H1 (cell line): Measurements from ENCODE around the gene DNASE1L1. TPM values are rescaled to one million over a fixed set of nuclear protein-coding genes. Genes with fewer than 3 reads are reported as not detected.

Source experiments
- CTCF ChIA-PET: fragments of 300-600 bp; sonication (Branson Sonifier 250); formaldehyde crosslinking; loops from one replicate; lab custom pipeline; 2021; ENCODE audit not compliant: partially characterized antibody; lab: Charles Lee
- POLR2A ChIA-PET: fragments of 300-600 bp; sonication (Branson Sonifier 250); formaldehyde crosslinking; loops from one replicate; lab custom pipeline; 2021; ENCODE audit warnings: inconsistent platforms; ENCODE audit not compliant: partially characterized antibody; lab: Charles Lee
- DNase-seq, 2 experiments: peaks; one replicate each; pipeline versions ENCODE4 v3.0.0 to v3.0.0-alpha.2; 2010 to 2022; ENCODE audit warnings: low spot score in 2 of 2, low read depth in 1 of 2, mixed read lengths in 1 of 2
- FAIRE-seq: peaks from 2 replicates; lab custom pipeline; 2011; peaks lifted over from hg19 to GRCh38; lab: Jason Lieb, UNC
- H2AFZ ChIP-seq: 2 replicates; pipeline ENCODE4 v1.8.1; 2012; ENCODE audit warnings: low read length, inconsistent platforms
- H2AK5ac ChIP-seq: 2 replicates; pipeline ENCODE4 v1.6.1; 2013; ENCODE audit warnings: low read depth, low read length
- H2BK120ac ChIP-seq: replicated peaks from 2 replicates; pipeline ENCODE3; 2013; ENCODE audit warnings: low read depth, low read length, inconsistent platforms
- H2BK12ac ChIP-seq: 2 replicates; pipeline ENCODE4 v1.6.1; 2013; ENCODE audit warnings: low read depth, low read length
- H2BK15ac ChIP-seq: 2 replicates; pipeline ENCODE4 v1.6.1; 2013; ENCODE audit warnings: low read length
- H2BK20ac ChIP-seq: 2 replicates; pipeline ENCODE4 v1.6.1; 2013; ENCODE audit warnings: low read length
- H2BK5ac ChIP-seq: 2 replicates; pipeline ENCODE4 v1.6.1; 2013; ENCODE audit warnings: low read depth, low read length
- H3K14ac ChIP-seq: 2 replicates; pipeline ENCODE4 v1.6.1; 2013; ENCODE audit warnings: inconsistent platforms; ENCODE audit not compliant: insufficient read length
- H3K18ac ChIP-seq: 2 replicates; pipeline ENCODE4 v1.6.1; 2013; ENCODE audit warnings: low read length; ENCODE audit errors: extremely low read depth
- H3K23ac ChIP-seq: 2 replicates; pipeline ENCODE4 v1.6.1; 2013; ENCODE audit warnings: inconsistent platforms; ENCODE audit not compliant: insufficient read length
- H3K23me2 ChIP-seq: 2 replicates; pipeline ENCODE4 v1.6.1; 2013; ENCODE audit warnings: low read depth, low read length
- H3K27ac ChIP-seq: 2 replicates; pipeline ENCODE4 v1.6.1; 2011; ENCODE audit warnings: low read depth, low read length, inconsistent platforms
- H3K27me3 ChIP-seq, 4 experiments: replicated peaks in 1 of 4; 1 replicate in 1 of 4; 2 replicates in 3 of 4; pipeline versions ENCODE4 v1.6.1 to v1.8.1; 2011 to 2013; ENCODE audit warnings: low read length in 3 of 4, mild to moderate bottlenecking in 3 of 4, inconsistent platforms in 2 of 4, mixed read lengths in 2 of 4, moderate library complexity in 1 of 4; ENCODE audit not compliant: control insufficient read depth in 3 of 4, insufficient read depth in 3 of 4; ENCODE audit errors: extremely low read depth in 1 of 4
- H3K36me3 ChIP-seq, 4 experiments: 2 replicates each; pipeline versions ENCODE4 v1.6.1 to v1.8.1; 2011 to 2013; ENCODE audit warnings: mild to moderate bottlenecking in 4 of 4, low read length in 3 of 4, moderate library complexity in 2 of 4, control low read depth in 1 of 4, inconsistent platforms in 1 of 4; ENCODE audit not compliant: insufficient read depth in 4 of 4, control insufficient read depth in 2 of 4
- H3K4ac ChIP-seq: replicated peaks from 2 replicates; pipeline ENCODE3; 2013; ENCODE audit warnings: low read length, low read depth, mixed read lengths, inconsistent platforms; ENCODE audit not compliant: insufficient read length
- H3K4me1 ChIP-seq, 4 experiments: replicated peaks in 1 of 4; 1 replicate in 1 of 4; 2 replicates in 3 of 4; pipeline versions ENCODE4 v1.6.1 to v1.8.1; 2011 to 2013; ENCODE audit warnings: low read length in 3 of 4, inconsistent platforms in 2 of 4, mixed read lengths in 1 of 4; ENCODE audit not compliant: insufficient read depth in 4 of 4, control insufficient read depth in 3 of 4
- H3K4me2 ChIP-seq, 2 experiments: 2 replicates each; pipeline versions ENCODE4 v1.6.1 to v1.8.1; 2011 to 2013; ENCODE audit warnings: low read depth in 2 of 2, low read length in 2 of 2, control low read depth in 1 of 2, inconsistent platforms in 1 of 2, mild to moderate bottlenecking in 1 of 2; ENCODE audit not compliant: insufficient read depth in 1 of 2
- H3K4me3 ChIP-seq, 4 experiments: fragments of 200-600, 300-600 bp in 1 of 4; sonication (generic), shearing (Covaris generic), sonication (Bioruptor Twin) in 1 of 4; 2 replicates each; pipeline versions ENCODE4 v1.5.1 to v1.8.1; 2011 to 2016; ENCODE audit warnings: low read length in 4 of 4, low read depth in 3 of 4, control low read depth in 2 of 4, inconsistent platforms in 2 of 4, mild to moderate bottlenecking in 2 of 4, mixed read lengths in 1 of 4, moderate library complexity in 1 of 4; ENCODE audit not compliant: insufficient read depth in 2 of 4; ENCODE audit errors: extremely low read depth in 1 of 4
- H3K56ac ChIP-seq: replicated peaks from 2 replicates; pipeline ENCODE3; 2013; ENCODE audit warnings: low read depth, mild to moderate bottlenecking, mixed read lengths, low read length, inconsistent platforms; ENCODE audit not compliant: insufficient read length
- H3K79me1 ChIP-seq: 2 replicates; pipeline ENCODE4 v1.6.1; 2013; ENCODE audit warnings: low read depth, low read length, control low read depth
- H3K79me2 ChIP-seq, 2 experiments: 2 replicates each; pipeline versions ENCODE4 v1.6.1 to v1.8.1; 2012 to 2013; ENCODE audit warnings: low read length in 2 of 2, mild to moderate bottlenecking in 2 of 2, inconsistent platforms in 1 of 2; ENCODE audit not compliant: insufficient read depth in 2 of 2, control insufficient read depth in 1 of 2
- H3K9ac ChIP-seq, 4 experiments: replicated peaks in 1 of 4; 1 replicate in 1 of 4; 2 replicates in 3 of 4; pipeline versions ENCODE4 v1.6.1 to v1.8.1; 2011 to 2013; ENCODE audit warnings: low read depth in 3 of 4, low read length in 3 of 4, control low read depth in 2 of 4, mild to moderate bottlenecking in 2 of 4, moderate library complexity in 2 of 4, inconsistent platforms in 1 of 4; ENCODE audit errors: extremely low read depth in 1 of 4
- H3K9me3 ChIP-seq, 2 experiments: 2 replicates each; pipeline versions ENCODE4 v1.6.1 to v1.8.1; 2012 to 2013; ENCODE audit warnings: mild to moderate bottlenecking in 2 of 2, moderate library complexity in 2 of 2, control low read depth in 1 of 2, inconsistent platforms in 1 of 2, low read depth in 1 of 2, low read length in 1 of 2, mixed read lengths in 1 of 2; ENCODE audit not compliant: insufficient read depth in 2 of 2
- H4K20me1 ChIP-seq, 2 experiments: replicated peaks in 1 of 2; 2 replicates each; pipeline versions ENCODE3 to v1.8.1; 2011 to 2013; ENCODE audit warnings: inconsistent platforms in 2 of 2, low read length in 2 of 2, mild to moderate bottlenecking in 1 of 2; ENCODE audit not compliant: insufficient read depth in 2 of 2, control insufficient read depth in 1 of 2
- H4K5ac ChIP-seq: 2 replicates; pipeline ENCODE4 v1.6.1; 2013; ENCODE audit warnings: low read length, low read depth, mixed read lengths, inconsistent platforms; ENCODE audit not compliant: insufficient read length
- H4K8ac ChIP-seq: 2 replicates; pipeline ENCODE4 v1.8.0; 2013; ENCODE audit warnings: mild to moderate bottlenecking, moderate library complexity, low read length, inconsistent platforms; ENCODE audit not compliant: insufficient read depth; ENCODE audit errors: extremely low read depth
- H4K91ac ChIP-seq: replicated peaks from 2 replicates; pipeline ENCODE3; 2013; ENCODE audit warnings: low read length, mixed read lengths, inconsistent platforms; ENCODE audit not compliant: insufficient read length
- CBX5 ChIP-seq: fragments of 300-800, 300-1000 bp; sonication (generic); IDR thresholded peaks from 2 replicates; pipeline ENCODE4 v1.7.1; 2016; ENCODE audit warnings: antibody characterized with exemption, low read length, low read depth
- CEBPB ChIP-seq: IDR thresholded peaks from 2 replicates; pipeline ENCODE4 v1.6.1; 2012; ENCODE audit warnings: low read depth, low read length
- CHD2 ChIP-seq: IDR thresholded peaks from 2 replicates; pipeline ENCODE4 v1.6.1; 2012; ENCODE audit warnings: low read length, improper control_type of control experiment
- EGR1 ChIP-seq: IDR thresholded peaks from 2 replicates; pipeline ENCODE4 v1.6.1; 2011; ENCODE audit warnings: low read depth, low read length, borderline replicate concordance
- NRF1 ChIP-seq: IDR thresholded peaks from 2 replicates; pipeline ENCODE4 v1.6.1; 2011; ENCODE audit warnings: mild to moderate bottlenecking, low read depth, low read length, improper control_type of control experiment
- POLR2A ChIP-seq, 2 experiments: IDR thresholded peaks; 1 replicate in 1 of 2; 2 replicates in 1 of 2; pipeline ENCODE4 v1.6.1; 2011; ENCODE audit warnings: low read depth in 2 of 2, low read length in 2 of 2, mild to moderate bottlenecking in 2 of 2; ENCODE audit errors: control extremely low read depth in 1 of 2
- RXRA ChIP-seq: IDR thresholded peaks from 2 replicates; pipeline ENCODE4 v1.6.1; 2011; ENCODE audit warnings: low read depth, mild to moderate bottlenecking, low read length, moderate library complexity; ENCODE audit not compliant: insufficient read depth
- TAF1 ChIP-seq: IDR thresholded peaks from 2 replicates; pipeline ENCODE4 v1.6.1; 2011; ENCODE audit warnings: mild to moderate bottlenecking, low read depth, low read length
- TBP ChIP-seq: IDR thresholded peaks from 2 replicates; pipeline ENCODE4 v1.6.1; 2011; ENCODE audit warnings: low read depth, low read length, improper control_type of control experiment
- YY1 ChIP-seq: IDR thresholded peaks from 2 replicates; pipeline ENCODE4 v1.6.1; 2011; ENCODE audit warnings: low read depth, mild to moderate bottlenecking, low read length
- ZNF274 ChIP-seq: IDR thresholded peaks from 2 replicates; pipeline ENCODE4 v1.7.0; 2012; ENCODE audit warnings: low read length, borderline replicate concordance; ENCODE audit errors: extremely low read depth
- WGBS, 2 experiments: shearing (Covaris generic) in 1 of 2; methylation state at CpG; one replicate each; pipeline versions ENCODE4 v1.1.6 to v1.1.7; 2013 to 2015; ENCODE audit warnings: low lambda C conversion rate in 2 of 2, mixed read lengths in 2 of 2, inconsistent platforms in 1 of 2, low coverage in 1 of 2, missing lambda C conversion rate in 1 of 2; ENCODE audit not compliant: insufficient replicate concordance in 2 of 2, insufficient coverage in 1 of 2, insufficient read length in 1 of 2; ENCODE audit errors: extremely low coverage in 1 of 2, missing lambda C conversion rate in 1 of 2; 5-methylcytosine and 5-hydroxymethylcytosine counted together
- polyA plus RNA-seq, 7 experiments: library from polyadenylated mRNA; depleted of rRNA in 3 of 7; stranded (reverse) in 5 of 7; unstranded in 2 of 7; fragments of >200 nt in 5 of 7; fragments of 200-250 nt in 2 of 7; gene quantifications; 1 replicate in 5 of 7; 2 replicates in 1 of 7; 4 replicates in 1 of 7; pipeline versions ENCODE4 v1.2.1 to v1.2.3, GENCODE V29; 2011 to 2013; ENCODE audit warnings: missing spikeins in 2 of 7, mixed read lengths in 2 of 7
- total RNA-seq: library from RNA; stranded (reverse); fragmentation: NEBNext Ultra II Directional; extraction: Animal tissue kit (Norgen Biotek cat#: 25700); gene quantifications from 2 replicates; pipeline ENCODE4 v1.2.1, GENCODE V29; 2021
- TF ChIP-seq, protein P1 (sequence below): IDR thresholded peaks from 2 replicates; pipeline ENCODE4 v1.6.1; 2012; ENCODE audit warnings: inconsistent platforms

Gene DNASE1L1
- total and polyA plus RNA-seq, 2 of the 8 experiments (the other 6 are each of a cell fraction or from before 2014, with no cell fraction given) = 8.7 to 30.0 TPM

DNA sequence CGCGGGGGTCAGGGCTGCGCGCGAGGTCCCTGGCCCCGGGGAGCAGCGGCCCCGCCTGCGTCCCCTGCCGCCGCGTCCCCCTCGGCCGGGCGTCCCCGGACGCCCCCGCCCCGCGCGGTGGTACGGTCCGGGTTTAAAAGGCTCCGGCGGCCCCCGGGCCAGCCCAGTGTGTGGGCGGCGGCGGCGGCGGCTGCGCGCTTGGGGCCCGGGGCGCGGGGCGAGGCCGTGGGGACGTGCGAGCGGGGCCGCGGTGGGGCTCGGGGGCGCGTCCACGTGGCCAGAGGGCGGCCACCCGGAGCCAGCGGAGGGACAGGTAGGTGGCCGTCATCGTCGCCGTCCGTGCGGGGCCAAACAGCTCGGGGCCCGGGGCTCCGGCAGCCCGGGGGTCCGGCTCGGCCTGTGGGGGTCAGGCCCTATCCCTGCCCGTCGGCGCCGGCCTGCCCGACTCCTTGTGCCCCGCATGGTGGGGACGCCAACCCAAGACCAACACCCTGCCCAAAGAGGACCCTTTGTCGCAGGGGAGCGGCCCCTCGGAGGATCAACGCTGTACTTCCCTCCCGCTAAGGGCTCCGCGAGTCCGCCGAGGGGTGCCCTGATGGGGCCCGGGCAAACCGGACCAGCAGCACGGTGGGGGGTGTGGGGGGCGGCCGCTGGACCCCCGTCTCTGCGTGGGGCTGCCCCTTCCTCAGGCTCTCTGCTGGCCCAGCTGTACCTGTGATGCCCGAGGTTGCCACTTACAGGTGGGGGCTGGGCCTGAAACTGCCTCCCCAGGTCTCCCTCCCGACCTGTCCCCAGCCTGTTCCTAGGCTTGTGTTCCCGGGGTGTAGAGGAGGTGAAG, 49.3 kb upstream of the DNASE1L1 start, which contains the start of gene PLXNA3:
Gene PLXNA3 (plus strand): TSS at position 166 of the 838 bp plus-strand sequence. CDS start 1,903 bp downstream, outside the sequence.
- FAIRE-seq = no peak
- Histone ChIP-seq H4K91ac (no peak within 1 kb of the TSS), H2AK5ac (no peak within 1 kb of the TSS), H2BK15ac (no peak within 1 kb of the TSS), H3K27me3 (peaks cover 0 to 3% (median 0%) of the 10 kb centered on the region in 4 experiments; a peak in 1 of 7 replicates), H2BK120ac (no peak within 1 kb of the TSS), H3K4me2 (peak within 1 kb of the TSS; percentile 71 to 77), H2BK12ac (no peak within 1 kb of the TSS), H3K9me3 (no peaks in the 10 kb centered on the region), H3K23ac (no peak within 1 kb of the TSS), H3K4me1 (peaks cover 0 to 2% (median 0%) of the 10 kb centered on the region in 4 experiments; a peak in 2 of 7 replicates), H3K14ac (no peak within 1 kb of the TSS), H2BK20ac (no peak within 1 kb of the TSS), H3K36me3 (peaks cover 0 to 4% (median 0%) of the 10 kb centered on the region in 4 experiments; a peak in 4 of 8 replicates), H4K20me1 (no peaks in the 10 kb centered on the region), H3K79me2 (no peaks in the 10 kb centered on the region), H4K8ac (peak within 1 kb of the TSS; percentile 79; the same call in 1 of the 2 replicates), H3K4ac (no peak within 1 kb of the TSS), H3K56ac (no peak within 1 kb of the TSS), H3K18ac (no peak within 1 kb of the TSS; the same call in 1 of the 2 replicates), H3K79me1 (no peaks in the 10 kb centered on the region), H3K4me3 (peak within 1 kb of the TSS; percentile 47 to 71 (median 58)), H2AFZ (no peak within 1 kb of the TSS), H3K9ac (peak within 1 kb of the TSS in 3 of 4 experiments; percentile 13 to 69 (median 43)), H3K23me2 (no peaks in the 10 kb centered on the region; the same call in 1 of the 2 replicates), H3K27ac (no peak within 1 kb of the TSS), H4K5ac (no peak within 1 kb of the TSS), H2BK5ac (no peak within 1 kb of the TSS)
- POLR2A ChIA-PET = interaction anchor here (0.8 to 2.8 kb wide), 13 partner anchors 9 to 87 kb away, joined by 3 to 14 read pairs (median 4); partner anchors contain the start of genes RPL10 and UBL4A
- DNase-seq = peak in 1 of 2 experiments; percentile 62
- WGBS, 2 experiments = 12% methylated on average over 3 of the region's 88 CpGs; no CpG with 5 or more reads in 1 of the 2 experiments
- CTCF ChIA-PET = interaction anchor here (1.3 to 2.3 kb wide), 2 partner anchors 14 to 26 kb away, joined by 3 to 11 read pairs; no protein-coding TSS in a partner anchor
- TF ChIP-seq ZNF274 (no peak), CHD2 (no peak), EGR1 (no peak; the same call in 1 of the 2 replicates), TAF1 (peak; percentile 79), CEBPB (no peak), RXRA (no peak), TBP (peak; percentile 71; the same call in 1 of the 2 replicates), POLR2A (IDR thresholded peaks at IDR 0.05; ENCODE audit: control extremely low read depth in 1 of 2, low read depth in 2 of 2, low read length in 2 of 2) (peak in 1 of 2 experiments; percentile 27; a peak in 1 of 3 replicates), NRF1 (no peak), YY1 (no peak), CBX5 (no peak)
- TF ChIP-seq, protein P1, sequence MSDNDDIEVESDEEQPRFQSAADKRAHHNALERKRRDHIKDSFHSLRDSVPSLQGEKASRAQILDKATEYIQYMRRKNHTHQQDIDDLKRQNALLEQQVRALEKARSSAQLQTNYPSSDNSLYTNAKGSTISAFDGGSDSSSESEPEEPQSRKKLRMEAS = 0 out of 2 replicates have a peak, but pooled peaks have one; percentile 23
